ENCODE measurements around the gene CLEC2B.

Gene CLEC2B

GRCh38 chr12:9808504-9808903 lies 60.6 kb downstream of the CLEC2B start:
- Histone ChIP-seq H3K36me3 (ENCODE audit: control insufficient read depth, insufficient read depth, low read length) (no peaks in the 10 kb centered on the region), H3K9me3 (ENCODE audit: control insufficient read depth, insufficient read depth, low read length) (no peaks in the 10 kb centered on the region), H3K27me3 (ENCODE audit: control insufficient read depth, insufficient read depth, low read length) (no peaks in the 10 kb centered on the region), H3K4me3 (ENCODE audit: low read depth, low read length) (no peak overlapping the region), H3K9ac (ENCODE audit: low read depth, low read length) (no peak overlapping the region), H3K27ac (ENCODE audit: low read depth, low read length) (no peak overlapping the region), H3K4me1 (ENCODE audit: control insufficient read depth, insufficient read depth, low read length) (no peaks in the 10 kb centered on the region)

GRCh38 chr12:9806714-9807113 lies 62.4 kb downstream of the CLEC2B start:
- Histone ChIP-seq H3K36me3 (ENCODE audit: control insufficient read depth, insufficient read depth, low read length) (no peaks in the 10 kb centered on the region), H3K4me3 (ENCODE audit: low read depth, low read length) (no peak overlapping the region), H3K9ac (ENCODE audit: low read depth, low read length) (no peak overlapping the region), H3K9me3 (ENCODE audit: control insufficient read depth, insufficient read depth, low read length) (no peaks in the 10 kb centered on the region), H3K27me3 (ENCODE audit: control insufficient read depth, insufficient read depth, low read length) (no peaks in the 10 kb centered on the region), H3K27ac (ENCODE audit: low read depth, low read length) (no peak overlapping the region), H3K4me1 (ENCODE audit: control insufficient read depth, insufficient read depth, low read length) (no peaks in the 10 kb centered on the region)

- H3K27me3 ChIP-seq (ENCODE audit: control insufficient read depth, insufficient read depth, low read length), result no peaks in the 10 kb centered on the region
- H3K4me3 ChIP-seq (ENCODE audit: low read depth, low read length), result no peak overlapping the region
- H3K36me3 ChIP-seq (ENCODE audit: control insufficient read depth, insufficient read depth, low read length), result no peaks in the 10 kb centered on the region
- no peak overlapping the region for H3K9ac ChIP-seq (ENCODE audit: low read depth, low read length)
- H3K9me3 ChIP-seq (ENCODE audit: control insufficient read depth, insufficient read depth, low read length), result no peaks in the 10 kb centered on the region
- no peaks in the 10 kb centered on the region for H3K4me1 ChIP-seq (ENCODE audit: control insufficient read depth, insufficient read depth, low read length)
- H3K27ac ChIP-seq (ENCODE audit: low read depth, low read length), result no peak overlapping the region
Observed at GRCh38 chr12:9805883-9806282, 63.3 kb downstream of the CLEC2B start.

All from HUES48 (cell line).